GM23338 (cell line): ENCODE results near the gene TFEB. TPM values are rescaled to one million over a fixed set of nuclear protein-coding genes. Genes with fewer than 3 reads are reported as not detected.

Experiments
- ATAC-seq: fragments of 200-7000 bp; cut with Tn5 transposase; 3 replicates; pipeline ENCODE4 v1.9.1; 2020
- DNase-seq: peaks from one replicate; pipeline ENCODE4 v3.0.0-alpha.2; 2015; ENCODE audit warnings: low spot score
- H2AFZ ChIP-seq: fragments of 200-600 bp; sonication (generic); 2 replicates; pipeline ENCODE4 v1.8.0; 2016; ENCODE audit warnings: antibody characterized with exemption, mild to moderate bottlenecking, moderate library complexity
- H3F3A ChIP-seq: fragments of 200-600 bp; sonication (generic); replicated peaks from 2 replicates; pipeline ENCODE4 v1.8.0; 2017; ENCODE audit warnings: antibody characterized with exemption, mixed run types, low read depth
- H3K27ac ChIP-seq: fragments of 200-600 bp; sonication (generic); 2 replicates; pipeline ENCODE4 v1.6.1; 2016; ENCODE audit warnings: low read depth
- H3K27me3 ChIP-seq: fragments of 200-600 bp; sonication (generic); 2 replicates; pipeline ENCODE4 v1.8.0; 2016; ENCODE audit warnings: mild to moderate bottlenecking, mixed run types, moderate library complexity; ENCODE audit not compliant: insufficient read depth
- H3K36me3 ChIP-seq: fragments of 200-600 bp; sonication (generic); 2 replicates; pipeline ENCODE4 v1.8.0; 2016; ENCODE audit warnings: mild to moderate bottlenecking; ENCODE audit not compliant: insufficient read depth
- H3K4me1 ChIP-seq: fragments of 200-600 bp; sonication (generic); 2 replicates; pipeline ENCODE4 v1.8.0; 2016; ENCODE audit warnings: mild to moderate bottlenecking, moderate library complexity; ENCODE audit not compliant: insufficient read depth
- H3K4me2 ChIP-seq: fragments of 200-600 bp; sonication (generic); 2 replicates; pipeline ENCODE4 v1.7.1; 2017; ENCODE audit warnings: mixed run types
- H3K4me3 ChIP-seq: fragments of 200-600 bp; sonication (generic); 2 replicates; pipeline ENCODE4 v1.6.1; 2016; ENCODE audit warnings: mixed run types
- H3K79me2 ChIP-seq: fragments of 200-600 bp; sonication (generic); replicated peaks from 2 replicates; pipeline ENCODE4 v1.8.0; 2017; ENCODE audit warnings: mild to moderate bottlenecking; ENCODE audit not compliant: insufficient read depth
- H3K9me2 ChIP-seq: fragments of 200-600 bp; sonication (generic); 2 replicates; pipeline ENCODE4 v1.8.0; 2017; ENCODE audit not compliant: insufficient read depth
- H4K20me1 ChIP-seq: fragments of 200-600 bp; sonication (generic); replicated peaks from 2 replicates; pipeline ENCODE4 v1.8.0; 2017; ENCODE audit warnings: mild to moderate bottlenecking; ENCODE audit not compliant: insufficient read depth
- H3K27ac Mint-ChIP-seq: 2 replicates; pipeline ENCODE4 v1.8.0; 2020; ENCODE audit warnings: inconsistent platforms, mild to moderate bottlenecking, moderate library complexity, mixed read lengths
- H3K27me3 Mint-ChIP-seq: 3 replicates; pipeline ENCODE4 v1.8.0; 2022; ENCODE audit warnings: low read depth, mild to moderate bottlenecking, moderate library complexity, mixed read lengths, inconsistent platforms; ENCODE audit not compliant: insufficient read depth, poor library complexity
- H3K36me3 Mint-ChIP-seq: 3 replicates; pipeline ENCODE4 v1.8.0; 2021; ENCODE audit warnings: low read depth, mild to moderate bottlenecking, inconsistent platforms, moderate library complexity, mixed read lengths
- H3K4me1 Mint-ChIP-seq: 3 replicates; pipeline ENCODE4 v1.8.0; 2020; ENCODE audit warnings: mild to moderate bottlenecking, inconsistent platforms, mixed read lengths
- H3K4me3 Mint-ChIP-seq: 3 replicates; pipeline ENCODE4 v1.8.0; 2021; ENCODE audit warnings: moderate library complexity, mild to moderate bottlenecking, inconsistent platforms, mixed read lengths
- H3K9me3 Mint-ChIP-seq: 3 replicates; pipeline ENCODE4 v1.8.0; 2020; ENCODE audit warnings: moderate library complexity, mild to moderate bottlenecking, inconsistent platforms, mixed read lengths
- CREB1 ChIP-seq: fragments of 250-450 bp; sonication (Bioruptor Pico); IDR thresholded peaks from 2 replicates; pipeline ENCODE4 v1.5.0; 2020; ENCODE audit warnings: low read depth, mild to moderate bottlenecking, moderate library complexity
- EZH2 ChIP-seq: fragments of 200-600 bp; sonication (generic); IDR thresholded peaks from one replicate; pipeline ENCODE4 v1.8.0; 2017; ENCODE audit warnings: antibody characterized with exemption, mild to moderate bottlenecking, low read depth; ENCODE audit not compliant: unreplicated experiment
- EZH2phosphoT487 ChIP-seq: fragments of 200-600 bp; sonication (generic); IDR thresholded peaks from one replicate; pipeline ENCODE4 v1.8.1; 2018; ENCODE audit warnings: antibody characterized with exemption; ENCODE audit not compliant: unreplicated experiment
- JUNB ChIP-seq: IDR thresholded peaks from one replicate; pipeline ENCODE4 v1.6.1; 2016; ENCODE audit warnings: antibody characterized with exemption; ENCODE audit not compliant: unreplicated experiment
- NANOG ChIP-seq: IDR thresholded peaks from 2 replicates; pipeline ENCODE4 v1.6.1; 2016; ENCODE audit warnings: antibody characterized with exemption, borderline replicate concordance
- POLR2AphosphoS5 ChIP-seq: IDR thresholded peaks from 2 replicates; pipeline ENCODE4 v1.6.1; 2016; ENCODE audit warnings: antibody characterized with exemption, low read depth
- REST ChIP-seq: IDR thresholded peaks from one replicate; pipeline ENCODE4 v1.6.1; 2018; ENCODE audit warnings: antibody characterized with exemption; ENCODE audit not compliant: unreplicated experiment
- STAT1 ChIP-seq: IDR thresholded peaks from one replicate; pipeline ENCODE4 v1.6.1; 2016; ENCODE audit warnings: antibody characterized with exemption; ENCODE audit not compliant: unreplicated experiment
- ZNF114 ChIP-seq: fragments of 250-450 bp; sonication (Bioruptor Pico); IDR thresholded peaks from 2 replicates; pipeline ENCODE4 v1.5.0; 2020; ENCODE audit warnings: mild to moderate bottlenecking, moderate library complexity
- ZNF331 ChIP-seq: fragments of 250-450 bp; sonication (Bioruptor Pico); IDR thresholded peaks from 2 replicates; pipeline ENCODE4 v1.5.0; 2020; ENCODE audit warnings: low read depth, mild to moderate bottlenecking, moderate library complexity
- polyA plus RNA-seq: library from polyadenylated mRNA; unstranded; fragments of >200 nt; fragmentation: Nextera tagmentation; extraction: Ambion mirVana; gene quantifications from 2 replicates; pipeline ENCODE4 v1.2.1, GENCODE V29; 2016
- total RNA-seq: library from RNA; depleted of rRNA; stranded (reverse); fragments of >200 nt; shearing (Covaris generic); gene quantifications from 2 replicates; pipeline ENCODE4 v1.2.3, GENCODE V29; 2014
- TF ChIP-seq, protein P1 (sequence below), 2 experiments: fragments of 200-600 bp in 1 of 2; sonication (generic) in 1 of 2; conservative IDR thresholded peaks; 2 replicates each; pipeline versions ENCODE4 v1.5.1 to v1.6.1; 2016 to 2017; ENCODE audit warnings: antibody characterized with exemption in 2 of 2, low read depth in 2 of 2, mild to moderate bottlenecking in 2 of 2, moderate library complexity in 1 of 2
- TF ChIP-seq, protein P2 (sequence below): IDR thresholded peaks from 2 replicates; pipeline ENCODE4 v1.6.1; 2016; ENCODE audit warnings: antibody characterized with exemption
- TF ChIP-seq, protein P3 (sequence below): fragments of 250-450 bp; sonication (Bioruptor Pico); IDR thresholded peaks from 2 replicates; pipeline ENCODE4 v1.5.0; 2020; ENCODE audit warnings: mild to moderate bottlenecking, moderate library complexity

TFEB gene
- total and polyA plus RNA-seq, 2 experiments from 2014 or later = 1.3 to 4.3 TPM

DNA sequence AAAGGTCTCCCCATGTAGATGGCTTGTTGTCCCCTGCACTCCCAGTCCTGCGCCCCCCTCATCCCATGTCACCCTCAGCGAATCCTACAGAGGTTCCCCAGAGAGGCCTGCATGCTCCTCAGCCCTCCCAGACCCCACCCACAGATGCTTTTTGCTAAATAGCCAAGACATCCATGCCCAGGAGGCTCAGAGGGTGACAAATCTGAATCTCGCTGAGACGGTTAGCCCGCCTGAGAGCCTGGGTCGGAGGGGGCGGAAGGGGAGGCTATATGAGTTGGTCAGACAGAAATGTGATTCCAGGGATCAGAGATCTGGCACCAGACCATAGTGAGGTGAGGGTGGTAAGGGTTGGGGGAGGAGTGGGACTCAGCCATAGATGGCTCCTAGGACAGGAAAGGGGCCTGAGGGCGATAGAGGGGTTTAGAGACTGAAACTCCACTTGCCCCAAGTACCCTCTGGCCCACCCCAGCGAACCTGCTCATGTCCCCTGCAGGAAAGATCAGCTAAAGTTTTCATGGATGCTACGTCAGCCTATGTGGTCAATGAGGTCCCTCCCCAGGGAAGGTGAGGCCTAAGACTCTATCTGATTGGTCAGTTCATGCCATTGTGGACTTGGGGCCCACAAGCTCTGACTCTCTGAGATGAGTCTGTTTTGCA lies 33.2 kb downstream of the TFEB start:
- H3K4me2 ChIP-seq = no peak overlapping the region
- H3K36me3 ChIP-seq = no peaks in the 10 kb centered on the region
- no peak for ATAC-seq
- Mint-ChIP-seq H3K4me3 (no peak overlapping the region), H3K27me3 (peaks cover 2% of the 10 kb centered on the region), H3K9me3 (no peaks in the 10 kb centered on the region), H3K4me1 (peaks cover 20% of the 10 kb centered on the region), H3K36me3 (no peaks in the 10 kb centered on the region), H3K27ac (no peak overlapping the region)
- 0 out of 2 replicates have a peak, but pooled peaks cover 3% of the 10 kb centered on the region for H3F3A ChIP-seq
- TF ChIP-seq JUNB (no peak), ZNF331 (no peak), NANOG (no peak), CREB1 (CRISPR knock-in tag) (no peak), STAT1 (no peak), EZH2phosphoT487 (no peak), ZNF114 (no peak), REST (no peak), POLR2AphosphoS5 (no peak), EZH2 (no peak)
- TF ChIP-seq, protein P1, sequence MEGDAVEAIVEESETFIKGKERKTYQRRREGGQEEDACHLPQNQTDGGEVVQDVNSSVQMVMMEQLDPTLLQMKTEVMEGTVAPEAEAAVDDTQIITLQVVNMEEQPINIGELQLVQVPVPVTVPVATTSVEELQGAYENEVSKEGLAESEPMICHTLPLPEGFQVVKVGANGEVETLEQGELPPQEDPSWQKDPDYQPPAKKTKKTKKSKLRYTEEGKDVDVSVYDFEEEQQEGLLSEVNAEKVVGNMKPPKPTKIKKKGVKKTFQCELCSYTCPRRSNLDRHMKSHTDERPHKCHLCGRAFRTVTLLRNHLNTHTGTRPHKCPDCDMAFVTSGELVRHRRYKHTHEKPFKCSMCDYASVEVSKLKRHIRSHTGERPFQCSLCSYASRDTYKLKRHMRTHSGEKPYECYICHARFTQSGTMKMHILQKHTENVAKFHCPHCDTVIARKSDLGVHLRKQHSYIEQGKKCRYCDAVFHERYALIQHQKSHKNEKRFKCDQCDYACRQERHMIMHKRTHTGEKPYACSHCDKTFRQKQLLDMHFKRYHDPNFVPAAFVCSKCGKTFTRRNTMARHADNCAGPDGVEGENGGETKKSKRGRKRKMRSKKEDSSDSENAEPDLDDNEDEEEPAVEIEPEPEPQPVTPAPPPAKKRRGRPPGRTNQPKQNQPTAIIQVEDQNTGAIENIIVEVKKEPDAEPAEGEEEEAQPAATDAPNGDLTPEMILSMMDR (conservative IDR thresholded peaks at IDR 0.05; ENCODE audit: low read depth in 2 of 2) = no peak
- TF ChIP-seq, protein P2, sequence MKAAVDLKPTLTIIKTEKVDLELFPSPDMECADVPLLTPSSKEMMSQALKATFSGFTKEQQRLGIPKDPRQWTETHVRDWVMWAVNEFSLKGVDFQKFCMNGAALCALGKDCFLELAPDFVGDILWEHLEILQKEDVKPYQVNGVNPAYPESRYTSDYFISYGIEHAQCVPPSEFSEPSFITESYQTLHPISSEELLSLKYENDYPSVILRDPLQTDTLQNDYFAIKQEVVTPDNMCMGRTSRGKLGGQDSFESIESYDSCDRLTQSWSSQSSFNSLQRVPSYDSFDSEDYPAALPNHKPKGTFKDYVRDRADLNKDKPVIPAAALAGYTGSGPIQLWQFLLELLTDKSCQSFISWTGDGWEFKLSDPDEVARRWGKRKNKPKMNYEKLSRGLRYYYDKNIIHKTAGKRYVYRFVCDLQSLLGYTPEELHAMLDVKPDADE = no peak
- TF ChIP-seq, protein P3, sequence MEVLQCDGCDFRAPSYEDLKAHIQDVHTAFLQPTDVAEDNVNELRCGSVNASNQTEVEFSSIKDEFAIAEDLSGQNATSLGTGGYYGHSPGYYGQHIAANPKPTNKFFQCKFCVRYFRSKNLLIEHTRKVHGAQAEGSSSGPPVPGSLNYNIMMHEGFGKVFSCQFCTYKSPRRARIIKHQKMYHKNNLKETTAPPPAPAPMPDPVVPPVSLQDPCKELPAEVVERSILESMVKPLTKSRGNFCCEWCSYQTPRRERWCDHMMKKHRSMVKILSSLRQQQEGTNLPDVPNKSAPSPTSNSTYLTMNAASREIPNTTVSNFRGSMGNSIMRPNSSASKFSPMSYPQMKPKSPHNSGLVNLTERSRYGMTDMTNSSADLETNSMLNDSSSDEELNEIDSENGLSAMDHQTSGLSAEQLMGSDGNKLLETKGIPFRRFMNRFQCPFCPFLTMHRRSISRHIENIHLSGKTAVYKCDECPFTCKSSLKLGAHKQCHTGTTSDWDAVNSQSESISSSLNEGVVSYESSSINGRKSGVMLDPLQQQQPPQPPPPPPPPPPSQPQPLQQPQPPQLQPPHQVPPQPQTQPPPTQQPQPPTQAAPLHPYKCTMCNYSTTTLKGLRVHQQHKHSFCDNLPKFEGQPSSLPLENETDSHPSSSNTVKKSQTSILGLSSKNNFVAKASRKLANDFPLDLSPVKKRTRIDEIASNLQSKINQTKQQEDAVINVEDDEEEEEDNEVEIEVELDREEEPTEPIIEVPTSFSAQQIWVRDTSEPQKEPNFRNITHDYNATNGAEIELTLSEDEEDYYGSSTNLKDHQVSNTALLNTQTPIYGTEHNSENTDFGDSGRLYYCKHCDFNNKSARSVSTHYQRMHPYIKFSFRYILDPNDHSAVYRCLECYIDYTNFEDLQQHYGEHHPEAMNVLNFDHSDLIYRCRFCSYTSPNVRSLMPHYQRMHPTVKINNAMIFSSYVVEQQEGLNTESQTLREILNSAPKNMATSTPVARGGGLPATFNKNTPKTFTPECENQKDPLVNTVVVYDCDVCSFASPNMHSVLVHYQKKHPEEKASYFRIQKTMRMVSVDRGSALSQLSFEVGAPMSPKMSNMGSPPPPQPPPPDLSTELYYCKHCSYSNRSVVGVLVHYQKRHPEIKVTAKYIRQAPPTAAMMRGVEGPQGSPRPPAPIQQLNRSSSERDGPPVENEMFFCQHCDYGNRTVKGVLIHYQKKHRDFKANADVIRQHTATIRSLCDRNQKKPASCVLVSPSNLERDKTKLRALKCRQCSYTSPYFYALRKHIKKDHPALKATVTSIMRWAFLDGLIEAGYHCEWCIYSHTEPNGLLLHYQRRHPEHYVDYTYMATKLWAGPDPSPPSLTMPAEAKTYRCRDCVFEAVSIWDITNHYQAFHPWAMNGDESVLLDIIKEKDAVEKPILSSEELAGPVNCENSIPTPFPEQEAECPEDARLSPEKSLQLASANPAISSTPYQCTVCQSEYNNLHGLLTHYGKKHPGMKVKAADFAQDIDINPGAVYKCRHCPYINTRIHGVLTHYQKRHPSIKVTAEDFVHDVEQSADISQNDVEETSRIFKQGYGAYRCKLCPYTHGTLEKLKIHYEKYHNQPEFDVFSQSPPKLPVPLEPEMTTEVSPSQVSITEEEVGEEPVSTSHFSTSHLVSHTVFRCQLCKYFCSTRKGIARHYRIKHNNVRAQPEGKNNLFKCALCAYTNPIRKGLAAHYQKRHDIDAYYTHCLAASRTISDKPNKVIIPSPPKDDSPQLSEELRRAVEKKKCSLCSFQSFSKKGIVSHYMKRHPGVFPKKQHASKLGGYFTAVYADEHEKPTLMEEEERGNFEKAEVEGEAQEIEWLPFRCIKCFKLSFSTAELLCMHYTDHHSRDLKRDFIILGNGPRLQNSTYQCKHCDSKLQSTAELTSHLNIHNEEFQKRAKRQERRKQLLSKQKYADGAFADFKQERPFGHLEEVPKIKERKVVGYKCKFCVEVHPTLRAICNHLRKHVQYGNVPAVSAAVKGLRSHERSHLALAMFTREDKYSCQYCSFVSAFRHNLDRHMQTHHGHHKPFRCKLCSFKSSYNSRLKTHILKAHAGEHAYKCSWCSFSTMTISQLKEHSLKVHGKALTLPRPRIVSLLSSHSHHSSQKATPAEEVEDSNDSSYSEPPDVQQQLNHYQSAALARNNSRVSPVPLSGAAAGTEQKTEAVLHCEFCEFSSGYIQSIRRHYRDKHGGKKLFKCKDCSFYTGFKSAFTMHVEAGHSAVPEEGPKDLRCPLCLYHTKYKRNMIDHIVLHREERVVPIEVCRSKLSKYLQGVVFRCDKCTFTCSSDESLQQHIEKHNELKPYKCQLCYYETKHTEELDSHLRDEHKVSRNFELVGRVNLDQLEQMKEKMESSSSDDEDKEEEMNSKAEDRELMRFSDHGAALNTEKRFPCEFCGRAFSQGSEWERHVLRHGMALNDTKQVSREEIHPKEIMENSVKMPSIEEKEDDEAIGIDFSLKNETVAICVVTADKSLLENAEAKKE (CRISPR knock-in tag) = no peak
- H3K27me3 ChIP-seq = no peaks in the 10 kb centered on the region
- H3K79me2 ChIP-seq = no peaks in the 10 kb centered on the region
- H4K20me1 ChIP-seq = no peaks in the 10 kb centered on the region
- no peak for DNase-seq
- peaks cover 6% of the 10 kb centered on the region; the same call in 1 of the 2 replicates for H3K4me1 ChIP-seq
- H3K4me3 ChIP-seq = no peak overlapping the region
- no peak overlapping the region for H3K27ac ChIP-seq
- no peak overlapping the region for H2AFZ ChIP-seq
- H3K9me2 ChIP-seq = no peaks in the 10 kb centered on the region
